Esophagus squamous epithelium (tissue), 5 donors: ENCODE results near the gene CYB561D2. TPM values are rescaled to one million over a fixed set of nuclear protein-coding genes. Genes with fewer than 3 reads are reported as not detected.

Experiments used
- DNase-seq: peaks from one replicate; lab custom pipeline; 2025; lab: John Stamatoyannopoulos, UW
- H3K27ac ChIP-seq, 4 donors: fragments of 200-600 bp; sonication (generic); one replicate each; pipeline ENCODE4 v1.5.1; 2016 to 2019; ENCODE audit warnings: mild to moderate bottlenecking in 1 of 4
- H3K27me3 ChIP-seq, 4 donors: fragments of 200-600 bp; sonication (generic); 1 replicate in 3 of 4; 2 replicates in 1 of 4; pipeline versions ENCODE4 v1.5.1 to v1.6.0; 2017 to 2021; ENCODE audit warnings: antibody characterized with exemption in 1 of 4
- H3K36me3 ChIP-seq, 3 donors: fragments of 200-600 bp; sonication (generic); one replicate each; pipeline ENCODE4 v1.5.1; 2016 to 2019
- H3K4me1 ChIP-seq, 3 donors: fragments of 200-600 bp; sonication (generic); one replicate each; pipeline ENCODE4 v1.5.1; 2017 to 2019
- H3K4me3 ChIP-seq, 4 donors: fragments of 200-600 bp; sonication (generic); 1 replicate in 3 of 4; 2 replicates in 1 of 4; pipeline ENCODE4 v1.5.1; 2016 to 2019; ENCODE audit warnings: mild to moderate bottlenecking in 2 of 4, moderate library complexity in 1 of 4
- H3K9me3 ChIP-seq, 3 donors: fragments of 200-600 bp; sonication (generic); one replicate each; pipeline ENCODE4 v1.5.1; 2016 to 2019
- CTCF ChIP-seq, 6 experiments: fragments of 450-650 bp in 4 of 6; fragments of 200-600 bp in 2 of 6; sonication (generic) in 2 of 6; IDR thresholded peaks; one replicate each; pipeline ENCODE4 v1.5.1; 2016 to 2019; ENCODE audit warnings: antibody characterized with exemption in 6 of 6, mild to moderate bottlenecking in 4 of 6, moderate library complexity in 4 of 6
- POLR2A ChIP-seq, 4 donors: fragments of 450-650 bp; IDR thresholded peaks; one replicate each; pipeline ENCODE4 v1.6.1; 2017; ENCODE audit warnings: antibody characterized with exemption in 4 of 4, mild to moderate bottlenecking in 4 of 4, moderate library complexity in 3 of 4
- WGBS, 2 donors: methylation state at CpG; one replicate each; pipeline ENCODE4 v1.1.5; 2018; 5-methylcytosine and 5-hydroxymethylcytosine counted together
- intact Hi-C: fragments of 100-400 bp; cut with DNase I; formaldehyde crosslinking; loops from one replicate; pipeline ENCODE4 v1.15.0; 2022
- total RNA-seq, 4 donors: library from RNA; depleted of rRNA; stranded (reverse); fragments of >200 nt; gene quantifications; one replicate each; pipeline ENCODE4 v1.1.0, GENCODE V29; 2016
- donor health status: DM: yes; HTN: yes; CAD: no.

Gene CYB561D2
- total RNA-seq, 4 donors from 2014 or later, result 18.1 to 21.9 (median 20.5) TPM

- no peak for DNase-seq
- H3K27ac ChIP-seq, result no peak overlapping the region
- intact Hi-C loops, result loop anchor here (10.0 kb wide), 1 partner anchor 156 kb away; no protein-coding TSS in a partner anchor
- no peaks in the 10 kb centered on the region for H3K36me3 ChIP-seq
- H3K4me1 ChIP-seq, result no peaks in the 10 kb centered on the region
- 91 to 92% methylated on average over 13 to 17 of the region's 17 CpGs for WGBS, 2 donors
- TF ChIP-seq POLR2A (IDR thresholded peaks at IDR 0.05) (no peak), CTCF (IDR thresholded peaks at IDR 0.05) (no peak)
- H3K9me3 ChIP-seq, result no peaks in the 10 kb centered on the region
- no peak overlapping the region for H3K4me3 ChIP-seq
- H3K27me3 ChIP-seq, result no peaks in the 10 kb centered on the region
These were observed 28.1 kb downstream of the CYB561D2 start for GRCh38 chr3:50378757-50379156.

GRCh38 chr3:50380405-50381085, 29.9 kb downstream of the CYB561D2 start:
- Histone ChIP-seq H3K4me3 (no peak overlapping the region), H3K9me3 (no peaks in the 10 kb centered on the region), H3K4me1 (no peaks in the 10 kb centered on the region), H3K36me3 (no peaks in the 10 kb centered on the region), H3K27me3 (no peaks in the 10 kb centered on the region), H3K27ac (no peak overlapping the region)
- DNase-seq, result no peak
- 82 to 92% methylated on average over 5 of the region's 17 CpGs for WGBS, 2 donors
- TF ChIP-seq POLR2A (IDR thresholded peaks at IDR 0.05) (no peak), CTCF (IDR thresholded peaks at IDR 0.05) (no peak)
- intact Hi-C loops, result no loop called here

GRCh38 chr3:50381383-50381782, 30.7 kb downstream of the CYB561D2 start:
- 50 to 51% methylated on average over 2 to 4 of the region's 4 CpGs for WGBS, 2 donors
- no peaks in the 10 kb centered on the region for H3K36me3 ChIP-seq
- H3K4me1 ChIP-seq, result no peaks in the 10 kb centered on the region

GRCh38 chr3:50382722-50383121, 32.1 kb downstream of the CYB561D2 start:
- Histone ChIP-seq H3K4me1 (no peaks in the 10 kb centered on the region), H3K27ac (no peak overlapping the region), H3K4me3 (no peak overlapping the region), H3K36me3 (no peaks in the 10 kb centered on the region), H3K9me3 (no peaks in the 10 kb centered on the region), H3K27me3 (no peaks in the 10 kb centered on the region)
- WGBS, 2 donors, result 75 to 90% methylated on average over 7 to 8 of the region's 12 CpGs
- no peak for TF ChIP-seq CTCF (IDR thresholded peaks at IDR 0.05)
- TF ChIP-seq POLR2A (IDR thresholded peaks at IDR 0.05), result no peak
- DNase-seq, result no peak
- intact Hi-C loops, result no loop called here

More at GRCh38 chr3:50381383-50381782, 30.7 kb downstream of the CYB561D2 start:
- intact Hi-C loops, result no loop called here
- DNase-seq, result no peak
- no peak overlapping the region for H3K27ac ChIP-seq
- H3K27me3 ChIP-seq, result no peaks in the 10 kb centered on the region
- TF ChIP-seq POLR2A (IDR thresholded peaks at IDR 0.05) (no peak), CTCF (IDR thresholded peaks at IDR 0.05) (no peak)
- H3K9me3 ChIP-seq, result no peaks in the 10 kb centered on the region
- no peak overlapping the region for H3K4me3 ChIP-seq

- Histone ChIP-seq H3K27me3 (no peaks in the 10 kb centered on the region), H3K27ac (no peak overlapping the region), H3K9me3 (no peaks in the 10 kb centered on the region), H3K4me1 (no peaks in the 10 kb centered on the region), H3K4me3 (no peak overlapping the region), H3K36me3 (no peaks in the 10 kb centered on the region)
- DNase-seq, result no peak
- intact Hi-C loops, result no loop called here
- TF ChIP-seq POLR2A (IDR thresholded peaks at IDR 0.05) (no peak), CTCF (IDR thresholded peaks at IDR 0.05) (no peak)
- 57 to 61% methylated on average over 4 to 5 of the region's 6 CpGs for WGBS, 2 donors
These were observed 33.1 kb downstream of the CYB561D2 start for GRCh38 chr3:50383750-50384149.
